DMS153 treated with DMSO at 0.1 percent for 48 hours (cell line): ENCODE measurements around the gene CTXN1.
"Not testable (repeated sequence)": the region's sequence is repeated elsewhere in the genome, so short reads cannot be mapped to it uniquely, and the experiment has no call there.

ENCODE experiments used
- DNase-seq: peaks from one replicate; lab custom pipeline; 2025; ENCODE audit not compliant: unreplicated experiment; lab: John Stamatoyannopoulos, UW

Gene CTXN1

DNA sequence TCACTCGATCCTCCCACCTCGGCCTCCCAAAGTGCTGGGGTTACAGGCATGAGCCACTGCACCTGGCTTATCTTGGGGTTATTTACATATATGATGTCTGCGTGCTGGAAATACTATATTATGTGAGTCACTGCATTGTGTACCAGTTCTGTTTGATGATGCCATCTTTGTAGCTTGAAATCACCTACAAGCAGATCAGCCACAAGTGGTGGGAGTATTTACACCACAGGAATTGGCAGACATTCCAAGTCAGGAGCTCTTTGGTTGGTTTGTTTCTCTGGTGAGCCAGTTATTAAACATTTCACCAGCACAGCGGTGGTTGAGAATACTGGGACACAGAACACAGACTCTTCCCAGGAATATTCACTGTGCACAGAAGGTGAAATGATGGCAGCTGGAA, 22.0 kb upstream of the CTXN1 start:
- DNase-seq: no peak

DNA sequence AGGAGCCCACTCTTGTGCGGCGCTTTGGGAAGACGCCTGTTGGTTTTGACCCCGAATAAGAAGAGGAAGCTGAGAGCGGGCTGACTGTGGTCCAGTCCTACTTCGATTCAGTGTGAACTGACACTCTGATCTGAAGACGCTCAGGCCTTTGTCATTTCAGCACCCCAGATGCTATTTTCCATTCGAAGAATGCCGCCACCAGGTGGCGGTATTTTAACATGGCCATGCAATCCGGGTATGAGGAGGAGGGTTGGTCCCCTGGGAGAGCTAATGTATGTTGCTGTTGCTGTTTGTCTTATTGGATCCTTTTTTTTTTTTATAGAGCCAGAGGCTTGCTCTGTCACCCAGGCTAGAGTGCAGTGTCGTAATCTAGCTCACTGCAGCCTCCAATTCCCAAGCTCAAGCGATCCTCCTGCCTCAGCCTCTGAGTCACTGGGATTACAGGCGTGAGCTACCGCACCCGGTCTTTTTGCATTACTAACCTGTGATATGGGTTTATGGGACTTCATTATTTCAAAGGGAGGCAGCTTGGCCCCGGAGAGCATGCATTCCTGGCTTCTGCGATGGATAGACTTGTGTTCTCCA, 18.3 kb upstream of the CTXN1 start:
- DNase-seq: peak; percentile 68

DNA sequence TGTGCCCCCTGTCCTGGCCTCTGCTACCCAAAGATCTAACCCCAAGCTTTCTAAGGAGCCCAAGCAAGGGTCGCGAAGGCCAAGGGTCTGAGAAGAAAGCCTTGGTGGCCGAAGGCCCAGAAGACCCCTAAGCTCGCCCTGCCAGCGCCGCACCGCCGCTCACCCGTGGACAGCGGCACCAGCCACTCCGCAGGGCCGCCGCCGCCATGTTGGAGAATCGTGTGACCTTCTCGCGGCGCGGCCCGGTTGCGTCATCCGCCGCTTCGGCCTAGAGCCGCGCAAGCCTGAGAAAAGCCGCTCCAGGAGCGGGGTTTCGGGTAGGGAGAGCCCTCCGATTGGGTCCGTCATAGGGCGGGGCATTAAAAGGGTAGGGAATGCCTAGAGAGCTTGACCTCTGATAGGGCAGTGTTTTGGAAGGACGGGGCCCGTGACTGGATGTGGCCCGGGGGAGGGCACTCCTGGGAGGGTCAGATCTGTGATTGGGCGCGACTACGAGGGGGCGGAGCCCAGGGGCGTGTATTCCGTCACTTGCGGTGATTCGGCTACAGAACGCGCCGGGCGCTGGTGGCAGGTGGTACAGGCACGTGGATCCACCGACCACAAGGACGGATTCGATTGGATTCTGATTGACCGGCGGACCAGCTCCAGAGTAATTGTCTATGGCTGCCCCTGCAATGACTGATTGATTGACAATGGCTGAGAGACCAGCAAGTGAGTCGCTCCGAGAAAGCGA, 17.7 kb upstream of the CTXN1 start, which contains the start of gene TIMM44:
TIMM44 (minus strand) TSS at position 223 of the 733 bp plus-strand sequence; CDS start at position 208, 15 bp downstream.
- DNase-seq: peak; percentile 95

DNA sequence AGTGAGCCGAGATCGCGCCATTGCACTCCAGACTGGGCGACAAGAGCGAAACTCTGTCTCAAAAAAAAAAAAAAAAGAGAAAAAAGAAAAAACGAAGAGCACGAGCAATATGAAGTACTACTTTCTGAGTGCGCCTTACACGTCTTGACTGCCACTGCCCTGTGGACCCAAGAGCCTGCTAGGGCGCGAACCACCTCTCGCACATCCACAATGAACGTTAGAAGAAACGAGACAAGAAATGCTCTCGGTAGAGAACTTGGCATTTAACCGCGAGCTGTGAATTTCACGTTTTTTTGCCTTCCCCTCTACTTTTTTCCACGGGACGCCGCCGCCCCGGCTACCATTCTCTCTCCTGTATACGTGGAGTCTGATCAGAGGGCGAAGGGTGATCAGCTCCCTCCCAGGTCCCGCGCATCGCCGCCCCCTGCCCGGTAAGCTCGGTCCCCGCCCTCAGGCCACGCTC, 17.1 kb upstream of the CTXN1 start:
- DNase-seq: no peak

DNA sequence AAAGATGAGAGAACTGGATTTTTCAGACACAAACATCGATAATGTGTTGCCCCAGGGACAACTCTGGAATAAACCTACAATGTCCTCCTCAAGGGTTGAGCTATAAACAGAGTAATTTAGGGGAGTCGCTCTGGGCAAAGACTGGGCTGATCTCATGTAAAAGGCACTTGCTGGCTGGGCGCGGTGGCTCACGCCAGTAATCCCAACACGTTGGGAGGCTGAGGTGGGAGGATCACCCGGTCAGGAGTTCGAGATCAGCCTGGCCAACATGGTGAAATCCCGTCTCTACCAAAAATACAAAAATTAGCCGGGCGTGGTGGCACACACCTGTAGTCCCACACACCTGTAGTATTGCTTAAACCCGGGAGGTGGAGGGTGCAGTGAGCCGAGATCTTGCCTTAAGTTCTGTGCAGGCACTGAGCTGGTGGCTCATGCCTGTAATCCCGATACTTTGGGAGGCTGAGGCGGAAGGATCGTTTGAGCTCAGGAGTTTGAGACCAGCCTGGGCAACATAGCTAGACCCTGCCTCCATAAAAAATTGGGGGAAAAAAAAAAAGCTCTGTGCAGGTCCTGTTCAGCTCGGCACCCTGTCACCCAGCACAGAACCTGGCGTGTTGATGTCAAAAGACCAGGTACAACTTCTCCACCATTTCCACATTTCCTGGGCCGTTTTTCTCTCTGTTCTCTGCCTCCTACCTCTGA, 16.1 kb upstream of the CTXN1 start:
- no peak for DNase-seq

DNA sequence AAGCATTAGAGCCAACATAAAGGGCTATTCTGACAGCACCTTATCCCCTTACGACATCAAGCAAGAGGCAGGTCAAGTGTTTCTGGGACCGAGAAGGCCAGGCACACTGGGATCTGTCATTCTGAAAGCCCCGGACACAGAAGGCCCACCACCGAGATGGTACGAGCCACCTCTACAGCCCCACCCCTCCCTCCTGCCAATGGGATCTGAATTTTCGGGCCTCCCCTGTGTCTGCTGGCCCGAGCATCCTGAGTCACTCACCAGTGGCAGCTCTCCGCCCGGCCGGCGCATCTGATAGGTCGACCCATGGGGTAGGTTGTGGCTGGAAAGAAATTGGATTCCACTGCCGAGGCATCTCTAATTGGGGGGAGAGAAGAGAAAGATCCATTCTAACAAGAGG, 14.9 kb upstream of the CTXN1 start:
- no peak for DNase-seq

DNA sequence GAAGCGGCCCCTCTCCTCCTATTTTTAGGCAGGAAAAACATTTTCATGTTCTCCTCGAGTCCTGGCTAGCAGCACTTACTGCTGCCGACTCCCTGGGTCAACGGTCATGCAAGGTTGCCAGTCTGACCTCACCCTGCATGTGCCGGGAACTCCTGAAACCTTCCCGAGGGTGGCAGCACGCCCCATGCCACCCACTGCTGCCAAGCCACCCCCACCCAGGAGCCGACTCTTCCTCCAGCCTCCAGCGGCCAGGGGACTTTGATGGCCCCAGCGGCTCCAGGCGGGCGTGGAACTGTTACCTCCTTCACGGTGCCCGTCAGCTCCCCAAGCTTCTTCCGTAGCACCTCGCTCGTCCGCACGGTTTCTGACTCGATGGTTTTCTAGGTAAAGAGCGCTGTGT, 8.8 kb upstream of the CTXN1 start:
- no peak for DNase-seq

DNA sequence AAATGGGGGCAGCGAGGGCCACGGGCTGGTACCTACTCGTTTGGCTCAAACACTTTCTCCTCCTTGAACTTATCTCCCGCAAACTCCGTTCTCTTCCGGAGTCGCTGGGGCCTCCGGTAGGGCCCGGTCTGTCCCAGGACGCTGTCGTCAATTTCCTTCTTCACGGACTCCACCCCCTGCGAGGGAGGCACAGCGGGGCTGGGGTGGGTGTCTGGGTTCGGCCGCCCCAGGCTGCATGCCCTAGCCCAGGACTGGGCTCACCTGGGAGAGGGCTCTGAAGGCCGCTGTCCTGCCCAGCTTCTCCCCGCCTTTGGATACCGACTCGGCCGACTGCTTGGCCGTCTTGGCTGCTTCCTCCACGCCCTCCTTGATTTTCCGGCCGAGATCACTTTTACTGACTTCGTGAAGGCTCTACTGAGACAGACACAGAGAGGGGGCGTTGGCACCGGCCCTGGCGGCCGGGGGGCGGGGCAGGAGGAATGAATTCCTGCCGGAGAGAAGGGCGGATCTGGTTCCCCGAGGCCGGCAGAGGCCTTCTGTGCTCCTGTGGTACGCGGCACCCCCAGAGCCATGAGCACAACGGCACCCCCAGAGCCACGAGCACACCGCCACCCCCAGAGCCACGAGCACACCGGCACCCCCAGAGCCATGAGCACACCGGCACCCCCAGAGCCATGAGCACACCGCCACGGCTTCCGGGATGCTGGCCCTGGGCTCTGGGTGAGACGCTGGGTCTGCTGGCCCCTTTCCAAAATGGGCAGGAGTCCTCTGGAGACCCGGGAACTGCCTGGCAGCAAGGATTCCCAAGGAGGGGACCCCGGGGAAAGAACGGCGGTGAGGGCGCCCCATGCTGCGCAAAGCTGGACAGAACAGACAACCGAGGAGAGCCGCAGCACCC, 8.1 kb upstream of the CTXN1 start:
- DNase-seq: no peak

DNA sequence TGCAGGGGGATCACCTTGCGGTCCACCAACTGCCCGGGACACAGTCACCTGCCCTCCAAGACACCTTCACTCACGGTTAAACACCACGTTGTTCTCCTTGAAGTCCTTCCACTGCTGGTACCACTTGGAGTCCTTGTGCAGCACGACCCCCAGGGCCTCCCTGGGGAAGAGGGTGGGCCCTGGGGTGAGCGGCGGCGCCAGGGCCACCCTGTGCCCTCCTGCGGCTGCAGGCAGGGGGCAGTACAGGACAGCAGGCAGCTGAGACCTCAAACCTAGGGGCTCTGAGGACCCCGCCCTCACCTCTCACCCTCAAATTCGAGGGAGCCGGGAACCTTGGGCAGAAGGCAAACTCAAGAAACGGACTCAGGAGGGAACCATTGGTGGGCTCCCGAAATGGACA, 7.5 kb upstream of the CTXN1 start:
- DNase-seq: no peak

DNA sequence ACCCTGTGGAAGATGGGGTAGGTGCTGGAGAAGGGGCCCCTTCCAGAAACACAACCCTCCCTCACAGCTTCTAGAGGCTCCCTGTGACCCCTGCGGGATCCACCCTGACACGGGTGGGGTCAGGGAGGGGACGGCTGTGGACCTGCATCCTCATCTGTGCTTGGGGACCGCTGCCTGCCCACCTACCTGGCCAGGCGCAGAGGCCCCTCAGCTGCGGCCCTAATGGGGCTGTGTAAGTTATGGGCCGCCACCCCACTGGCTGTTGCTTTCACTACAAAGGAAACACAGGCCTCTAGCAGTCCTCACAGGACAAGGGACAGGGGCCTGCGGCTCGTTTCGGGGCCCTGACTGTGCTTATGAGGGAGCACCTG, 7.0 kb upstream of the CTXN1 start:
- DNase-seq: no peak

DNA sequence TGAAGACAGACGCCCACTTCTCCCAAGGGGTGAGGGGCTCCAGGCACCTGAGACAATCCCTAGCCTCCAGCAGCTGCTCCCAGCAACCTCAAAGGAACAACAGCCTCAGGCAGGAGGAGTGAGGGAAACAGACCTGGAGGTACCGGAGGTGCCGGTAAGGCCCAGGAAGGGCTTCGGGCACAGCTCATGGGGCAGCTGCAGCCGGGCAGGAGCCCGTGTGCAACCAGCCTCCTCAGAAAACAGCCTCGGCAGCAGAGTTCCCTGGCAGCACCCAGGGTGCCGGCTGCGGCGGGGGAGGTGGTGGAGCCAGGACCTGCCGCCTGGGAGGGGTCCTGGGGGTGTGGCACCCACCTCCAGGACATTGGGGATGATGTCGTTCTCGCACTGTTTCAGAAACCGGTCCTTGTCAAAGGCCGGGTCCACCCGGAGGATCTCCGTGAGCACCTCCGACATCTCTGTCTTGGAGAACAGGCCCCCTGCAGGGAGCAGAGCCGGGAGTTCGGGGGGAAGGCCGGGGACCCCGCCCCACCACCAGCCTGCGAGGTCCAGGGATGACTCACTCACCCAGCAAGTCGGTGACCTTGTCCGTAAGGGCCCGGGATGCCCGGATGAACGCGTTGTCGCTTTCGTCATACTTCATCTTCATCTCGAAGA, 6.5 kb upstream of the CTXN1 start:
- no peak for DNase-seq

DNA sequence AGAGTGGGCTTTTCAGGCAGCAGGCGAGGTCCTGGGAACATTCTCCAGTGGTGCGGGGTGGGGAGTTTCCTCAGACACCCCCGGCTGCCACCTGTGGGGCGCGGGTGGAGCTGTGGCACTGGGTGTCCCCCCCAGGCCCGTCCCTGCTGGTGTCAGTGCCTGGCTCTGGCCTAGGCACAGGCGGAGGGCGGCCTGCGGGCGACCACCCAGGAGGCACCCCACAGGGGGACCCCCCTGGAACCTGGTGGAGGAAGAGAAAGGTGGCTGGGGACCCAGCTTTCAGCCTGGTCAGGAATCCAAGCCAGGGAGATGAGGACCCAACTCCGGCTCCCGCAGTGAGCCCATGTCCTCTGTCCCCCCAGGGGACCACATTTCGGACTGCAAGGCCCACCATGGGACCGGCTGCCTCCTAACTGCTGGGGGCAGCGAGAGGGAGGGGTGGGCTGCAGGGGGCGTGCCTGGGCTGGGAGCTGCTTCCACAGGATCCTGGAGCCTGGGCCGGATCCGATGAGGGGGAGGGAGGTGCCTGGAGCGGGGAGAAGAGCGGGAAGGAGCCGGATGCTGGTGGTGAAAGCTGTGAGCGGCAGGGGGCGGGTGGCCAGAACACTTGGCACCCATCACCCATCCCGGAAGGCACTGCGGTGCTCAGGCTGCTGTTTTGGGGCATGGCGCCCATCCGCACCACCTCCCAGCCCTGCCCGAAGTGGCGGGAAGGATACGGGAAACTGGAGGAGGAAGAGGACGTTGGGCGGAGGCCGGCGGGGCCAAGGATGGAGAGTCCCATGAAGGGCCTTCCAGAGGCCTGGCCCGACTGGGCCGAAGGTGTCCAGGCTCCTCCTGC, 5.5 kb upstream of the CTXN1 start:
- no peak for DNase-seq

DNA sequence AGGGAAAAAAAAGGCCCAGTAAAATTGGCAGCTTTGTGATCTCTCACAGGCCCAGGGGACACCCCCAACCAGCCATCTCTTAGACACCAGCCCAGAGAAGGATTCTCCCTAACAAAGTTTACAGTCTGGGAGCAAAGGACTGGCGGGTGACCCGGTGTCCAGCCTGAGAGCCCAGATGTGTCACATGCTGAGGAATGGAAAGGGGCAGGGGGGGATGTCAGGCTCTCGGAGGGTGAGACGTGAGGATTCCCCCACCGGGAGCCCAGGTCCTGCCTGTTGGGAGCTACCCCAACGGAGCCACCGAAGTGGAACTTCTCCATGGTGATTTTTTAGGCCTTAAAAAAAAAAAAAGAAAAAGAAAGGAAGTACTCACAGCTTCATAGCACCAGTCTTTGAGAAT, 4.8 kb upstream of the CTXN1 start:
- DNase-seq: no peak

DNA sequence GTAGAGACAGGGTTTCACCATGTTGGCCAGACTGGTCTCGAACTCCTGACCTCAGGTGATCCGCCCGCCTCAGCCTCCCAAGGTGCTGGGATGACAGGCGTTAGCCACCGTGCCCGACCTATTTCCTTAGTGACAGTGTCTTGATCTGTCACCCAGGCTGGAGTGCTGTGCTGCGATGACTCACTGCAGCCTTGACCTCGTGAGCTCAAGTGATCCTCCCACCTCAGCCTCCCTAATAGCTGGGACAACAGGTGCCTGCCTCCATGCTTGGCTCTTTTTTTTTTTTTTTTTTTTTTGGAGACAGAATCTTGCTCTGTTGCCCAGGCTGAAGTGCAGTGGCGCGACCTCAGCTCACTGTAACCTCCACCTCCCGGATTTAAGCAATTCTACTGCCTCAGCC, 4.1 kb upstream of the CTXN1 start:
- DNase-seq: not testable (repeated sequence)

DNA sequence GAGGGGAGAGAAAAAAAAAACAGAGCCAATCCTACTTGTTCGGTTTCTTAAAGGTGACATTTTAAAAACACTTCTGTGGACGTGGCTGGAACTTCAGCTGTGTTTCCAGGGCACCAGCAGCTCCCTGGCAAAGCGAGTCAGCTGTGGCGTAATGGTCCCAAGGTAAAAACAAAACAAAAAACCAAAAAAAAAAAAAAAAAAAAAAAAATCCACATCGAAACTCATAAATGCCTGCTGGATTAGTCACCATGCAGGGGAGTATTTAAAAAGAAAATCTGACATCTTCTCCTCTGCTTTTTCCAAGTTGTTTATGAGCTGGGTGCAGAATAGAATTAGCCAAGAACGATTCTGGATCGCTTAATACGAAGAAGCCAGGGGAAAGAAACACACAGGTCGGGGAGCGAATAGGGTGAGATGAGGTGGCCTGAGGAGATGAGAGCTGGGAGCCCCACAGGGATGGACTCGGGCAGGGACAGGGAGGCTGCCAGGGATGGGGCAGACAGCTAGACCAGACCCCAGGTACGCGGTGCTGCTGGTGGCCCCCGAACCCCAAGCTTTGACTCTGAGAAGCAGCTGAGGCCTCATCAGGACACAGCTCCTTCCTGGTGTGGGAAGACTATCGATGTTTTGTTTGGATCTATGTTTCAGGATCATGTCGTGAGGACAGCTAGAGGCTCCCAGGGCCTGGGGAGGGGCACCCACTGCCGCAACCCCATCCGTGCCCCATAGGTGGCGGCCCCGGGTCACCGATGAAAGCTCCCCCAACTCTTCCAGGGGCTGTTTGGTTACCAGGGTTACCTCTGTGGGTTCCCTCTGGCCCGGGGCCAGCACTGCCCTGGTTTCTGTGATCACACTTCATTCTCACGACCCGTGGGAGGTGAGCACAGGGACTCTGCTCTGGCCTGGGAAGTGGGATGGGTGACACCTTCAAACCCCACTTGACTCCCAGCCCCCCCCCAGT, 3.1 kb upstream of the CTXN1 start:
- no peak for DNase-seq

DNA sequence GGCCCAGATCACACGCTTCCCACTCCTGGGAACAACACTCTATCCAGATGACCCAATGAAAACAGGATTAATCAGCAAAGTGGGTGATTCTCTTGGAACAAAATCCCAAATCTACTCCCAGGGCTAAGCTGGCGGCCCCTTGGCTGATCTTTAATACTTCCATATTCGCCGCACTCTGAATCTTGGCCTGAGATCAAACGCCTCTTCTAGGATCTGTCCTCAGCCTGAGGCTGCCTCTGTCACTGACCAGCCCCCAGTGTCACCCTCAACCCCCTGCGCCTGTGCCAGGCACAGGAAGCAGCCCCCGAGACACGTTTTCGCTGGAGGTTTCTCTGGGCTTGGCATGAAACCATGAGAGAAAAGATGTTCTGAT, 2.4 kb upstream of the CTXN1 start:
- no peak for DNase-seq

DNA sequence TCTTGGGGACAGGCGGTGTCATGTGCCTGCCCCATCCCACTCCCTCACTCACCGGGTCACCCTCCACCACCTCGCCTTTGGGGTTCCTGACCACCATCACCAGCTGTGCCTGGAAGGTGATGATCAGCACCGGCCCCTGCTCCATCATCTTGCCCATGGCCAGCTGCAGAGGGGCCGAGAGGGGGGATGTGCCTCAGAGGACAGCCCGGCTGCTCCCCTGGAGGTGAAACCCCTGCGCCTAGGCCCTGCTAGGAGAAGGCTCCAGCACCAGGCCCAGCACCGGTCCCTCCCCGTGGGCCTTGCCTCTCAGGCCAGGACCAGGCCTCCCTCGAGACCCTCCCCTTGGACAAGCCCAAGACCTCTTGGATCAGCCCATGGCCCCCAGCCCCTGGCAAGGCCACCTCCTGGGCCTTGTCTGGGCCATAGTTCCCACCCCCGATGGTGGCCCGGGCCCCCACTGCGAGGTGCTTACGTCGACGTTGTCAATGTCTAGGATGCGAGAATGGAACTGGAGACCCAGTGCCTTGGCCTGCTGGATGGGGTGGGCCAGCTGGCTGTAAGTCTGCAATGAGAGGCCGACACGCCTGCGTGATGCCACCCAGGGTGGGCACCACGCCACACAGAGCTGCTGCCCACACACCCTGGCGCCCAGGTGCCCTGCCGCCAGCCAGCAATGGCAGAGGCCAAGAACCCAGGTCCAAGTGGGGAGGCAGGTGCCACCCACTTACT, 1.8 kb upstream of the CTXN1 start:
- no peak for DNase-seq
